ENCODE measurements around the gene SELENOP. TPM values are rescaled to one million over a fixed set of nuclear protein-coding genes. Genes with fewer than 3 reads are reported as not detected.

SELENOP gene
- total RNA-seq, 1 experiment from 2014 or later, result 8.5 TPM

- H3K4ac ChIP-seq (ENCODE audit: low read depth, low read length), result no peak overlapping the region
- H3K23ac ChIP-seq (ENCODE audit: insufficient read length, low read depth, low read length), result no peak overlapping the region
- TF ChIP-seq CTCF (conservative IDR thresholded peaks at IDR 0.05), result no peak
- Mint-ChIP-seq H3K4me1 (peaks cover 10 to 14% of the 10 kb centered on the region in 2 experiments), H3K4me3 (no peak overlapping the region), H3K27ac (no peak overlapping the region), H3K36me3 (ENCODE audit: insufficient read depth in 1 of 3, low read depth in 3 of 3) (peaks cover 0 to 2% (median 2%) of the 10 kb centered on the region in 3 experiments; a peak in 1 of 7 replicates), H3K9me3 (peaks cover 2 to 5% of the 10 kb centered on the region in 2 experiments; a peak in 4 of 5 replicates), H3K27me3 (ENCODE audit: low read depth) (peaks cover 2% of the 10 kb centered on the region; the same call in 1 of the 2 replicates)
- no peak overlapping the region for H2BK120ac ChIP-seq (ENCODE audit: low read depth, low read length, poor library complexity, severe bottlenecking)
- no peak overlapping the region for H2BK5ac ChIP-seq (ENCODE audit: insufficient read length, low read length)
- H4K5ac ChIP-seq (ENCODE audit: insufficient read length, low read depth, low read length), result no peak overlapping the region
- H4K91ac ChIP-seq (ENCODE audit: insufficient read length, low read depth, low read length), result no peak overlapping the region
- no peaks in the 10 kb centered on the region for H4K20me1 ChIP-seq (ENCODE audit: control insufficient read depth, insufficient read depth, insufficient read length)
- no peak overlapping the region for H3K18ac ChIP-seq (ENCODE audit: insufficient read length, low read depth, low read length)
- H2BK12ac ChIP-seq (ENCODE audit: insufficient read length, low read depth, low read length), result no peak overlapping the region
- H2BK15ac ChIP-seq (ENCODE audit: low read depth, low read length), result no peak overlapping the region
- no peaks in the 10 kb centered on the region for H3K79me1 ChIP-seq (ENCODE audit: insufficient read depth, low read depth, low read length, poor library complexity, severe bottlenecking)
- H2AFZ ChIP-seq (ENCODE audit: low read length), result no peak overlapping the region
- no peaks in the 10 kb centered on the region for H3K79me2 ChIP-seq (ENCODE audit: insufficient read depth, low read length)
- peaks cover 7% of the 10 kb centered on the region; the same call in 1 of the 2 replicates for H3K4me1 ChIP-seq (ENCODE audit: insufficient read depth, low read length)
- H3K27me3 ChIP-seq (ENCODE audit: insufficient read depth, low read length), result no peaks in the 10 kb centered on the region
- no peak overlapping the region for H3T11ph ChIP-seq (ENCODE audit: low read length)
- H3K9ac ChIP-seq (ENCODE audit: extremely low read depth, insufficient read length, low read length), result no peak overlapping the region
- no peak overlapping the region for H3K14ac ChIP-seq (ENCODE audit: insufficient read depth, low read length)
- no peak overlapping the region for H4K8ac ChIP-seq (replicated peaks; ENCODE audit: insufficient read length, low read depth, low read length)
- no peaks in the 10 kb centered on the region for H3K23me2 ChIP-seq (ENCODE audit: insufficient read length, low read depth, low read length, poor library complexity, severe bottlenecking)
- H3K9me3 ChIP-seq (ENCODE audit: control insufficient read depth, low read depth, low read length), result no peaks in the 10 kb centered on the region
- H2BK20ac ChIP-seq (ENCODE audit: low read depth, low read length, poor library complexity, severe bottlenecking), result no peak overlapping the region
- DNase-seq, result no peak
- no peak overlapping the region for H3K4me2 ChIP-seq (ENCODE audit: insufficient read depth, insufficient read length, low read length)
- WGBS (ENCODE audit: extremely low coverage, insufficient read length, low lambda C conversion rate), result no CpG with 5 or more reads among the region's 2 CpGs
- no peak overlapping the region for H2AK5ac ChIP-seq (ENCODE audit: insufficient read length, low read length)
- no peak overlapping the region for H3K27ac ChIP-seq (ENCODE audit: insufficient read length, low read depth, low read length)
- no peak overlapping the region for H3K56ac ChIP-seq (ENCODE audit: insufficient read length, low read depth, low read length)
Observed at GRCh38 chr5:42855811-42856210, 44.1 kb upstream of the SELENOP start.
